Putamen (tissue), 1 donor: ENCODE data around the gene UGGT2.
"Not testable (repeated sequence)": the region's sequence is repeated elsewhere in the genome, so short reads cannot be mapped to it uniquely, and the experiment has no call there.

ENCODE experiments used
- DNase-seq: peaks from one replicate; pipeline ENCODE4 v3.0.0-alpha.2; 2016; ENCODE audit warnings: low spot score

UGGT2 gene

DNA sequence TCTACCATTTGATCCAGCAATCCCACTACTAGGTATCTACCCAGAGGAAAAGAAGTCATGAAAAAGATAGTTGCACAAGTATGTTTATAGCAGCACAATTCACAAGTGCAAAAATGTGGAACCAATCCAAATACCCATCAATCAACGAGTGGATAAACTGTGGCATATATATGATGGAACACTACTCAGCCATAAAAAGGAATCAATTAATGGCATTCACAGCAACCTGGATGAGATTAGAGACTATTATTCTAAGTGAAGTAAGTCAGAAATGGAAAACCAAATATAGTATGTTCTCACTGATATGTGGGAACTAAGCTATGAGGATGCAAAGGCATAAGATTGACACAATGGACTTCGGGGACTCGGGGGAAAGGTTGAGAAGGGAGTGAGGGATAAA is 1.3 kb downstream of the UGGT2 start:
- not testable (repeated sequence) for DNase-seq

DNA sequence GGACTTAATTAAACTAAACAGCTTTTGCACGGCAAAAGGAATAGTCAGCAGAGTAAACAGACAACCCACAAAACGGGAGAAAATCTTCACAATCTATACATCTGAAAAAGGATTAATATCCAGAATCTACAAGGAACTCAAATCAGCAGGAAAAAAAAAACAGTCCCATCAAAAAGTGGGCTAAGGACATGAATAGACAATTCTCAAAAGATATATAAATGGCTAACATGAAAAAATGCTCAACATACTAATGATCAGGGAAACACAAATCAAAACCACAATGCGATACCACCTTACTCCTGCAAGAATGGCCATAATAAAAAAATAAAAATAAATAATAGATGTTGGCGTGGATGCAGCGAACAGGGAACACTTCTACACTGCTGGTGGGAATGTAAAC is 1.7 kb downstream of the UGGT2 start:
- DNase-seq, result not testable (repeated sequence)

DNA sequence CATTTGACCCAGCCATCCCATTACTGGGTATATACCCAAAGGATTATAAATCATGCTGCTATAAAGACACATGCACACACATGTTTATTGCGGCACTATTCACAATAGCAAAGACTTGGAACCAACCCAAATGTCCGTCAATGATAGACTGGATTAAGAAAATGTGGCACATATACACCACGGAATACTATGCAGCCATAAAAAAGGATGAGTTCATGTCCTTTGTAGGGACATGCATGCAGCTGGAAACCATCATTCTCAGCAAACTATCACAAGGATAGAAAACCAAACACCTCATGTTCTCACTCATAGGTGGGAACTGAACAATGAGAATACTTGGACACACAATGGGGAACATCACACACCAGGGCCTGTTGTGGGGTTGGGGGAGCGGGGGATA is 2.2 kb downstream of the UGGT2 start:
- not testable (repeated sequence) for DNase-seq

DNA sequence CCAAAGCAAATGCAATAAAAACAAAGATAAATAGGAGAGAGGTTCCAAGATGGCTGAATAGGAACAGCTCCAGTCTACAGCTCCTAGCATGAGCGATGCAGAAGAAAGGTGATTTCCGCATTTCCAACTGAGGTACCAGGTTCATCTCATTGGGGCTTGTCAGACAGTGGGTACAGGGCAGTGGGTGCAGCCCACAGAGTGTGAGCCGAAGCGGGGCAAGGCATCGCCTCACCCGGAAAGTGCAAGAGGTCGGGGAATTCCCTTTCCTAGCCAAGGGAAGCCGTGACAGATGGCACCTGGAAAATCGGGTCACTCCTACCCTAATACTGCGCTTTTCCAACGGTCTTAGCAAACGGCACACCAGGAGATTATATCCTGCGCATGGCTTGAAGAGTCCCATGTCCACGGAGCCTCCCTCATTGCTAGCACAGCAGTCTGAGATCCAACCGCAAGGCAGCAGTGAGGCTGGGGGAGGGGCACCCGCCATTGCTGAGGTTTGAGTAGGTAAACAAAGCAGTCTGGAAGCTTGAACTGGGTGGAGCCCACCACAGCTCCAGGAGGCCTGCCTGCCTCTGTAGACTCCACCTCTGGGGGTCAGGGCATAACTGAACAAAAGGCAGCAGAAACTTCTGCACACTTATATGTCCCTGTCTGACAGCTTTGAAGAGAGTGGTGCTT is 6.6 kb downstream of the UGGT2 start:
- not testable (repeated sequence) for DNase-seq

DNA sequence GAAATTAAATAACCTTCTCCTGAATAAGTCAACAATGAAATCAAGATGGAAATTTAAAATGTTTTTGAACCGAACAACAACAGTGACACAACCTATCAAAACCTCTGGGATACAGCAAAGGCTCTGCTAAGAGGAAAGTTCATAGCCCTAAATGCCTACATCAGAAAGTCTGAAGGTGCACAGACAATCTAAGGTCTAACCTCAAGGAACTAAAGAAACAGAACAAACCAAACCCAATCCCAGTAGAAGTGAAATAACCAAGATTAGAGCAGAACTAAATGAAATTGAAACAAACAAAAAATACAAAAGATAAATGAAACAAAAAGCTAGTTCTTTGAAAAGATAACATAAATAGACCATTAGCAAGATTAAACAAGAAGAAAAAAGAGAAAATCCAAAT is 9.0 kb downstream of the UGGT2 start:
- no peak for DNase-seq

DNA sequence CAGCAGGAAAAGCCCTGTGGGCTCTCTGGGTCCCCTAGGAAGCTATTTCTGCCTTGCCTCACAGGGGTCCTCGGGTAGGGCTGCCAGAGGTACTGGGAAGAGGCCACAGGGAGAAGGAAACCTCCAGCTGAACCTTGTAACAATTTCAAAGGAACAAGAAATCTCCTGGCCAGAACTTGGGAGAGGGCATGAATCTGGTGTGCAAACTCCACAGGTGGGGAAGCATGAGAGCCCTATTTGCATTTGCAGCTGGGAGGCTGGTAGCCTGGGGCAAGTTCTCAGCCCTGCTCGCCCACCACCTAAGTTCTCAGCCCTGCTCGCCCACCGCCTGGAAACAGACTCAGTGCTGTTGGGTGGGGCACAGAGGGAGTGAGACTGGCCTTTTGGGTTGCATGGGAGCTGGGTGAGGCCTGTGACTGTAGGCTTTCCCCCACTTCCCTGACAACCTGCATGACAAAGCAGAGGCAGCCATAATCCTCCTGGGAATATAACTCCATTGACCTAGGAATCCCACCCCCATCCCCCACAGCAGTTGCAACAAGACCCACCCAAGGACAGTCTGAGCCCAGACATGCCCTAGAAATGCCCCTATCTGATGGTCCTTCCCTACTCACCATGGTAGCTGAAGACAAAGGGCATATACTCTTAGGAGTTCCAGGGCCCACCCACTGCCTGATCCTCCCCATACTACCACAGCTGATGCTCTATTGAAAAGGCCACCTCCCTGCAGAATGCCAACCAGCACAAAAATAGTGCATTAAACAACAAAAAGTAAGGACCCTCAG is 11.7 kb downstream of the UGGT2 start:
- DNase-seq, result no peak

DNA sequence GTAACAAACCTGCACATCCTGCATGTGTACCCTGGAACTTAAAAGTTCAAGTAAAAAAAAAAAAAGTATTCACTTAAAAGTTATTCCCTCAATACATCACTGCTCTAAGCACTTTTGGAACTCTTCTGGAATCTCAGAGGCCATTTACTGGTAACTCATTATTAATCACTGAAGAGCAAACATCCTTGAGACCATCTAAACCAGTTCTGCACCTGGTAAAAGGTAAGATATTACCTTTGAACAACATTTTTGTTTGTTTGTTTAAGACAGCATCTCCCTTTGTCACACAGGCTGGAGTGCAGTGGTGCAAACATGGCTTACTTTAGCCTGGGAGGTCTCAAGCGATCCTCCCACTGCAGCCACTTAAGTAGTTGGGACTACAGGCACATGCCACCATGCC is 16.7 kb downstream of the UGGT2 start:
- DNase-seq, result no peak

DNA sequence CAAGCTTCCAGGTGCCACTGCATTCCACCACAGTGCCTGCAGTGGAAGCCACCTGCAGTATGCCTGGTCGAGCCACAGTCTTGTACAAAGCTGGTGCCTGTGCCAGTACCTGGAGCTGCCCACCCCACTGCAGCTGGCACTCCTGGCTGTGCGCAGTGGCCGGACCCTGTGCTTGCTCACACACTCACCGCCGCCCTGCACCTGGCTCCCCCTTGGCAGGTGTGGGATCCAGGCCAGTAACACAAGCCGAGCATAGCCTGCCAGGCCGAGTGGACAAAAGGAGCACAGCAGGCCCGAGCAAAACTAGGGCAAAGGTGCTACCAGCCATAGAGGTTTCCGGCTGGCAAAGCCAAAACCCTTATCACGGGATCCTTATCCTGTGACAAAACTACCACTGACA is 18.5 kb downstream of the UGGT2 start:
- DNase-seq, result no peak

DNA sequence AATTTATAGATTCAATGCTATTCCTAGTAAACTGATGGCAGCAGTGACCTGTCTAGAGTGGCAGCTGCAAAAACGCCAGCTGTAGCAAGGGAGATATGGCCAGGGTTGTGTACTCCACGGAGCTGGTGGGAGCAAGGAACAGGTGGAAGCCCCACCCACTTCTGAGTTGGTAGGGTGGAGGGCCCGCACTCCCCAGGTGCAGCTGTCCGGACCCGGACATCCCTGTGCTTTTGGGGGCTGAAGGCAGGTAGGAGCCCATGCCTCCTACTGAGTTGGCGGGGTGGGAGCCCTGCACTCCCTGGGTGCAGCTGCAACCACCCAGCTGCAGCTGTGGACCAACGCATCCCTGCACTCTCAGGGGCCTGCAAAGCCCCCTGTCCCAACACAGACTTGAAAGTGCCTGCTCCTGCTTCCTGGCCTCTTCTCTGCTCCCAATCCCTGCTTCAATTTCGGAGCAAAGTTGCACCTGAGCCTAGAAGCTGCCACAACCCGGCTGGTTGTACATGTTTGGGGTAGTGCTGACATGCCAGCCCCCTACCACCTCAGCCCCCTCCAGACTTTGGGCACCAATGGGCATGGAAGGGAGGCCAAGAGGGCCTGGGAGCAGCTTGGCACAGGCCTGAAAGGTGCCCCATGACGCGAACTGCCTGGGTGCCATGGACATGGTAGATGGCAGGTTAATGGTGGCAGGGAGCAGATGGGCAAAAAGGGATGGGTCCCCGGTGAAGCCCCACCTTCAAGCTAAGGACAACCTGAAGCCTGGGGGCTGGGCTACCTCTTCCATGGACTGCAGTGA is 19.8 kb downstream of the UGGT2 start:
- no peak for DNase-seq

DNA sequence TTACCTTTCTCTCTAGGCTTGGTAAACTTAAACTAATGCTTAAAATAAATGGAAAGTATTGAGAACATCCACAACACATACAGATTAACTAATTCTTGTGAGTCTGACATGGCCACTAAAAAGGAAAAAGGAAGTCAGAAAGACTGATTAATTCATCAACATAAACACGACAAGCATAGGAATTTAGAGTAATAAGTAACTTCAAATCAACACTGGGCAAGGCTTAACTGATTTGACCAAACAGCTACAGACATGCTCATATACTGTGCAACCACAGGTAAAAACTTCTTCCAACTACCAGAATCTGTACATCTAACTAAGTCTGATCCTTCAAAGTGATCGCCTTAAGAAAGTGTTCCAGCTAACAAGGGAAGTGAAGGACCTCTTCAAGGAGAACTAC is 20.5 kb downstream of the UGGT2 start:
- DNase-seq, result no peak

DNA sequence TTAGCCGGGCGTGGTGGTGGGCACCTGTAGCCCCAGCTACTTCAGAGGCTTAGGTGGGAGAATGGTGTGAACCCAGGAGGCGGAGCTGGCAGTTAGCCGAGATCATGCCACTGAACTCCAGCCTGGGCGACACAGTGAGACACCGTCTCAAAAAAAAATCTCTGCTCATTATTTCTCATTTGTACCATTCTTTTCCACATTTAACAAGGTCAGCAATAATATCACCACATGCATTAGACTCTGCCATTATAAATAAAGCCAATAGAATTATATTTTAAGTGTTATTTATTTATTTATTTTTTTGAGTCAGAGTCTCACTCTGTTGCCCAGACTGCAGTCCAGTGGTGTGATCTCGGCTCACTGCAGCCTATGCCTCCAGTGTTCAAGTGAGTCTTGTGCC is 24.2 kb downstream of the UGGT2 start:
- no peak for DNase-seq

DNA sequence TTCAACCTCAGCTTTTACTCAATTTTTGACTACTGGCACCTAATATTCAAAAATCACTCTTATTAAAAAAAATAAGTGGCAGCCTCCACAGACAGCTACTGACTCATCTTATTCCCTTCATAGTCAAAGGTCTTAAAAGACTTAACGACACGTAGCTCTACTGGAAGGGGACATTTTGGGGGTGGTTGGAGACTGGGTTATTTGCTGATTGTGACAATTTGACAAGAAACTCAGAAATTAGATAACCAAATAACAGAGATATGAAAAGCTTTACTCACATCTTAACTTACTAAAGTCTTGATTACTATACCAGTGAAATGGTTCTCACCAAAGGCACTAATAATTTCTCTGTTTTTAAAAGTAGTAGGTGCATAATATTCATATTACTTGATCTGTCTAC is 25.7 kb downstream of the UGGT2 start:
- no peak for DNase-seq

DNA sequence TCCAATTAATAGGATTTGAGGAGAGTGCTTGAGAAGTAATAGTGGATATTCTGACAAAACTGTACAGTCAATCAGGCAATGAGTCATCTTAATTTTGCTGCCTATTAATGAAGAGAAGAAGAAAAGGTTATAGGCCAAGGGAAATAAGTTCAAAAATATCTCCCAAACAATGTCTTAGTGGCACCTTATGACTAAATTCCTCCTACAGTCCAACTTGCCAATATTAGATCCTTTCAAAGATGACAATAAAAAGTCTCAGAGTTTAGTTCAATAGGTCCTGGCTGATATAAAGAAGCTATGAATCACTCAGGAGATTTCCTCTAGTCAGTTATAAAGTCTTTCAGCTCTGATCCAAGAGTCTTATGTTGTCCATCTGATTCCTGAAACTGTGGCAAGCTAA is 27.9 kb downstream of the UGGT2 start:
- no peak for DNase-seq

DNA sequence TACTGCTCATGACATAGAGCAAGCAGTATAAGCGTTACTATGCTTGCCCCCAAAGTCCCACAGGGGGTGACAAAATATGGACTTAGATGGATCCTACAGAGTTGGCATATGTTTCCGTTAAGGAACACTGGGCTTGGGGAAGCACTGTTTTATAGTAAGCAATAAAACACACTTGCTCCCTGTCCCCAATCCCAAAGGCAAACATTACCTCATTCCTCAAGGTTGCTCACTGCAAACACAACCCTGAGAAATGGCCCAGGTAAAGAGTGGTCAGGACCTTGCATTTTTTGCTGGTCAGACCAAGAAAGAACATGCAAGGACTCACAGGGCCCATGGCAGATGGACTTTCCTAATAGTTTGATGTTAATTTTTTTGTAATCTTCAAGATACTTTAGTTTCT is 32.3 kb downstream of the UGGT2 start:
- DNase-seq, result no peak

DNA sequence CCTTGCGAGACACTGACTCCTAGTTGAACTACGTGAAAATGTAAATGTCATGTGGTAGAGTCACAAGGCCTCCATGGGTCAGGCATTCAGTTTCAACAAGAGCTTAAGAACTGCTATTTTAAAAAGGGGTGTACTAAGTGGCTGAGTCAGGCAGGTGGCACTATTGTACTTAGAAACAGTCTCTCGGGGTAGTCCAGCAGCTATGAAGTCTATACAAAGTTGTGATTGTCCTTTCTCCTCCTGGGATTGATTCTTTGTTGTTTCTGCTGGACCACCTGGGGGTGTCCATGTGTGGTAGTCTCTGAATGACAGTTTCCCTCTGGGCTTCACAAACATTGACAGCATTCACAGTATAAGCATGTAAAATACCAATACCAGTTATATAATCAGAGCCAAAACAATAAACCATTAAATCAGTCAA is 33.0 kb downstream of the UGGT2 start:
- peak; percentile 47 for DNase-seq

DNA sequence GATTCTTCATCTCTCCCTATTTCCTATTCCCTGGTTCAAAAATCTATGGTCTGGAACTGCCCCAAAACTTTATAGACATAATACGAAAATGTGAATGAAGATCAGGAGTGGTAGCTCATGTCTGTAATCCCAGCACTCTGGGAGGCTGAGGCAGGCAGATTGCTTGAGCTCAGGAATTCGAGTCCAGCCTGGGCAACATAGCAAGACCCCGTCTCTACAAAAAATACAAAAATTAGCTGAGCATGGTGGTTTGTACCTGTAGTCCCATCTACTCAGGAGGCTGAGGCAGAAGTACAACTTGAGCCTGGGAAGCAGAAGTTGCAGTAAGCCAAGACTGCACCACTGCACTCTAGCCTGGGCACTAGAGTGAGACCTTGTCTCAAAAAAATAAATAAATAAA is 35.1 kb downstream of the UGGT2 start:
- no peak for DNase-seq

DNA sequence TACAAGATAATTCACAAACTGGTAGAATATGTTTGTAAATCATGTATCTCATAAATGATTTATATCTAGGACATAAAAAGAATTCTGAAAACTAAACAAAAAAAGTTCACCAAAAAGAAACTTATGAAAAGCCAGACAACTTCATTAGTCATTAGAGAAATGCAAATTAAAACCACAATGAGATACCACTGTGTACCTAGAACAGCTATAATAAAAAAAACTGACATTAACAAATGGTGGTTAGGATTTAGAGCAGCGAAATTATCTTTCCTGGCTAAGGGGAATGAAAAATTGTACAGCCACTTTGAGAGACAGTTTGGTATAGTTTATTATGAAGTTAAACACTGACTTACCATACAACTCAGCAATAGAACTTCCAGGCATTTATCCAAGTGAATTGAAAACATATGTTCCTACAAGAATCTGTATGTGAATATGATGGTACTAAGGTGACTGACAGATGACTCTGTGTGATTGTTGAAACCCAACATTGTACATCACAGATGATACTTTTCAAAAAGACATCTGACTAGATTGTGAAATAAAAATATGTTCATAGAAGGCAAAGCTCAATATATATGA is 41.8 kb downstream of the UGGT2 start:
- DNase-seq, result no peak

DNA sequence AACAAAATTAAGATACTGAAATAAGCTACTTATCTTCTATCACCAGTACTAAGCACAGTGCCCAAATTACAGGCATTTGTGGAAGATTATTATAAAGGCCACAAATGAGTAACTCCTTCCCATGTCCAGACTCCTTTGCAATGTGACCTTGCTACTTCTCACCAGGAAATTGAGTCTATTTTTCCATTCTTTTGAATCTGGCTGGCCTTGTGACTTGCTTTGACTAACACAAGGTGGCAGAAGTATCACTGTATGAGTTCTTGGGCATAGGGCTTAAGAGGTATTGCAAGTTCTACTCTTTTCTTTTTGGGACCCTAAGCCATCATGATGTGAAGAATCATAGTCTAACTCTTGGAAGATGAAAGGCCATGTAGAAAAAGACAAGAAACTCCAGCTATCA is 49.9 kb downstream of the UGGT2 start:
- DNase-seq, result no peak

DNA sequence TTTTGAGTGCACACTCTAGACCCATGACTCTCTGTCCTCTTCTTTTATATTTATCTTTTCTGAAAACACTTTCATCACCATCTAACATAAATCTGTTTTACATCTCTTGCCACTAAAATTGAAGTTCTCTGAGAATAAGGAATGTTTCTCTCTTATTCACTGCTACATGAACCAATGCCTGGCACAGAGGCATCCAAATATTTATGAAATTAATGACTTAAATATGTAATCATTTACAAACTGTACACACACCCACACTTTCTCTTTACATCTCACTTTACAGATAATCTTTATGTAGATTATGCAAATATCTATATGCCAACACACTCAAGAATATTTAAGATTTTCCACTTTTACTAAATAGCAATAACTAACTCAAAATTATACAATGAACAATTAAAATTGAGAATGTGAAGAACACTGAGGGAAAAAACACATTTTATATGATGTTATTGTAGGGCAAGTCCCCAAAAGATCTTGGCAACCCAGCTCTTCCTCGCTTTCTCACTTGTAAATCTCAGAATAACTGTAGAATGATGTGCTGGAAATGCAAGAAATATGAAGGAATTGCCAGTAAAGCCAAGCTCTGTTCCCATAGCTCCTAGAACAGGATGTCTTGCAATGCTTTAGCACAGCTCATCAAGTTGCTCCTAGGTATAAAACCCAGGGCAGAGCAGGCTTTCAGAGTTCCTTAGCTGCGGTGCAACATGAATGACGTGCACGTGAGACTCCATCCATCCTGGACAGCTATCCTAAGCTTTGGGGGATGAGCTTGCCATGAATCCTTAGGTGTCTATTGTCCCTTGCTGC is 50.7 kb downstream of the UGGT2 start:
- DNase-seq, result no peak

DNA sequence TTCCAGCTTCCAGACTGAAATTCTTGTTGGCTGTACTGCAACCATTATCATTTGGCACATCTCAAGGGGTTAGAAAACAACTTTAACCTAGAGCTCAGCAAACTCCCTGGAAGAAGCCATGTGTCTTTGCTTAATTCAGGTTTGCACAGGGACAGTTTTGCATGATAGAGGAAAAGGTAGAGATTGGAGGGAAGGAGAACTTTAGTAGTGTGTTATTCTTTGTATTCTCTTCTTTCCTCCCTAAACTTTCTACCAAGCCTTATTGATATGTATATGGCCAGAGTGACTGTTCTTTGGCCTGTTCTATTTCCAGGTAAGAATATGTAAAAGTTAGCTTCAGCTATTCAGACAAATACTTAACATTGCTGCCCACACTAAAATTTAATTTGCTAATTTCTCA is 53.1 kb downstream of the UGGT2 start:
- no peak for DNase-seq

DNA sequence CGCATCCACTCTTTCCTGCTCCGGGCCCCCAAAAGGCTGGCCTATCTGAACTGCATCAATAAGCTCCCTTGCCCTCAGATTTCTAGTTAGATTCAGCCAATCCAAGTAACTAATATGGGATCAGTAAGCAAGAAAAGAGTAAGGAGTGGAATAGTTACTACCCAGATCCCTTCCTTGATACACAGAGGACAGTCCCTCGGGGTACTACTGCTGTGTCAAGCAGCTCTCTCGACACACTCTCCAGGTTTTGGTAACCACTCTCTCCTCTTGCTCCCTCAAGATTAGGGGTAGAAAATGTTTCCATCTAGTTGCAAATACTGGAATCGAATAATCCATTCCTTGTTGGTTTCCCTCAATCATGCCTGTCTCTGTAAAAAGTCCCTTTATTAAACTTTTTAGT is 65.4 kb downstream of the UGGT2 start:
- no peak for DNase-seq

DNA sequence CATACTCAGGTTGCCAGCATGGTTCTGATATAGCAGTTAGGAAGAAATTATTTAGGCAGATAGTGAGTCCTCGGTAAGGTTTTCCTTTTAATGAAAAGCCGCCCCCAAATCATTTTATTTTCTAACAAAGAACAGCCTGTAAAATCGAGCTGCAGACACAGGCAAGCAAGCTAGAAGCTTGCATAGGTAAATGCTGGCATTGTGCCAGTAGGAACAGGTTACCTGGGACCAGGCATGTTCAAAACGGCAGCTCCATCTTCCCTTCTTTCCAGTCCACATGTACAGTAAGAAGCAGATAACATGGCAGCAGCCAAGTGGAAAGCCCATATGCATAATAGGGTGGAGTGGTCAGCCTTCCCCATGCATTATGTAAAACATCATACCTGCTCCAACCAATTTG is 71.1 kb downstream of the UGGT2 start:
- DNase-seq, result peak; percentile 4
